ENCODE measurements around the gene EFCAB6.

Gene EFCAB6

DNA sequence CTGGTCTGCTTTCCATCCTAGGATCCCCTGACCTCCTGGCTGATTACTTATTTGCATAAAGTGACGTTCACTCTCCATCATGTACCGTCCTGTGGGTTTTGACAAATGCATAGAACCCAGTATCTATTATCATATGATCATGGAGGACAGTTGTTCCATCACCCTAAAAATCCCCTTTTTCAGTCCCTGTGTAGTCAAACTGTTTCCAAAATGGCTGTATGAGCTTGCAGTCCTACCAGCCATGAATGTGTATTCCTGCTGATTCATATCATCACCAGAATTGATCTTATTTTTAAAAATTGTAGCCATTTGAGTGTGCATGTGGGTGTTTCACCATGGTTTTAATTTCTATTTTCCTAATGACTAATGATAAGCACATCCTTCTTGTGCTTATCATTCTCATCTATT lies 291.5 kb downstream of the EFCAB6 start:
- DNase-seq, result no peak

- DNase-seq, result no peak
Observed at GRCh38 chr22:43516996-43517635, 295.0 kb downstream of the EFCAB6 start.

DNA sequence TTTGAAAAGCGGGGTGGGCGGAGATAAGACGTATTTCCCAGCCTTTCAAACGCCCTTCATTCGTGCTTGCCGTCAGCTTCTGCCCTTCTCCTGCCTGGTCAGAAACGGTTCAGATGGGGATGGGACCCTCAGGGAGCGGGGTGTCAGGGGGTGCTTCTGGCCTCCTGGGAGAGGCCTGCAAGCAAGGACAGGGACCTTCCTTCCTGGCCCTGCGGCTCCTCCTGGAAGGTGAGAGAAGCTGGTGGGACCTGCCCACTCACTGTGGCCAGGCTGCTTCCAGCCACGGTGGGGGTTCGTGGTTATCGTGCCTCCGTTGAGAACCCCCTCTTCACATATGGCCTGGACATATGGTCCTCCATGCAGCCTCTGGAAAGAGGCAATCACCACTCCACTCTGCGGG lies 295.7 kb downstream of the EFCAB6 start:
- DNase-seq, result no peak

GRCh38 chr22:43515902-43516301 lies 296.2 kb downstream of the EFCAB6 start:
- DNase-seq, result no peak

GRCh38 chr22:43515411-43515810 lies 296.7 kb downstream of the EFCAB6 start:
- no peak for DNase-seq

GRCh38 chr22:43514476-43515157 lies 297.5 kb downstream of the EFCAB6 start:
- no peak for DNase-seq

DNA sequence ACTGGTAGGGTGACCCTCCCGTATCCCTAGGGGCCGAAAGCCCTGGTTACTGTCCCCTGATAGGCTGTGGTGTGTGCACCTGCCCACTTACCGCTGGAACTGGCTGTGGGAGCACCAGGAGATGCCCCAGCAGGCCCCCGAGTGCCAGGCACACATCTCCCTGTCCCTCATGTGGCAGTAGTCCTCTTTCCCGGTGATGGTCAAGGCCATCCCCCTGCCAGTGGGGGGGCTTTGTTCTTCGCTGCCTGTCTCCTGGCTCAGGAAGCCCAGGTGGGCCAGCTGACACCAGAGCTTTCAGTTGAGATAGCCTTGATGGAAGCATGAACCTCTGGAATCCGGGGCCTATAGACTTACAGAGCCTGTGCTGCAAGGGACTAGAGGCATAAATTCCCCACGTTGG lies 299.8 kb downstream of the EFCAB6 start:
- no peak for DNase-seq

GRCh38 chr22:43511276-43511910 lies 300.7 kb downstream of the EFCAB6 start:
- DNase-seq, result no peak

- DNase-seq, result no peak
Observed at GRCh38 chr22:43510281-43511070, 301.6 kb downstream of the EFCAB6 start.

DNA sequence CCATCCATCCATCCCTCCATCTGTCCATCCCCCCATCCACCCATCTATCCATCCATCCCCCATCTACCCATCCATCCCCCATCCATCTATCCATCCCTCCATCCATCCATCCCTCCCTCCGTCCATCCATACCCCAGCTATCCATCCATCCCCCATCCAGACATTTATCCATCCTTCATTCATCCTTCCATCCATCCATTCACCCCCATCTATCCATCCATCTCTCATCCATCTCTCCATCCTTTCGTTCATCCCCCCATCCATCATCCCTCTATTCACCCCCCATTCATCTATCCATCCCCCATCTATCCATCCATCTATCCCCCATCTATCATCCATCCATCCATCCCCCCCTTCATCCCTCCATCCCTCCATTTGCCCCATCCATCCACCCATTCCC lies 302.8 kb downstream of the EFCAB6 start:
- DNase-seq, result no peak

- no peak for DNase-seq
Observed at GRCh38 chr22:43508489-43508888, 303.6 kb downstream of the EFCAB6 start.

- no peak for DNase-seq
Observed at GRCh38 chr22:43507235-43507634, 304.9 kb downstream of the EFCAB6 start.

DNA sequence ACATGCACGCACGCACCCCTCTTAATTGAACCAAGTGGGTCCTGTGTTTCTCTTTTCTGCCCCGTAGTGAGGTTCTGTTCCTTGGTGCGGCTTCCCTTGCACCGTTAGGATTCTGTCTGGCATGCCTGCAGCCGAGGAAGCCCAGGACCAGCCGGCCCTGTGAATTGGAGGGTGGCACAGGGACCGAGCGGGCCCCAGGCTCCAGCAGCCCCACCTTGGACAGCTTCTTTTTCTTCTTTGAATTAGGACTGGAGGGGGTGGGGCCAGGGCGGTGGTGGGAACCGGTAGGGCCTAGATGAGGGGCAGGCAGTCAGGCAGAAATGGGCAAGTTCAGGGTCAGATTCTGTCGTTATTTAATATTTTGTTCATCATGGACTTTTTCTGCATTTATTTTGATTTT lies 305.6 kb downstream of the EFCAB6 start:
- no peak for DNase-seq

DNA sequence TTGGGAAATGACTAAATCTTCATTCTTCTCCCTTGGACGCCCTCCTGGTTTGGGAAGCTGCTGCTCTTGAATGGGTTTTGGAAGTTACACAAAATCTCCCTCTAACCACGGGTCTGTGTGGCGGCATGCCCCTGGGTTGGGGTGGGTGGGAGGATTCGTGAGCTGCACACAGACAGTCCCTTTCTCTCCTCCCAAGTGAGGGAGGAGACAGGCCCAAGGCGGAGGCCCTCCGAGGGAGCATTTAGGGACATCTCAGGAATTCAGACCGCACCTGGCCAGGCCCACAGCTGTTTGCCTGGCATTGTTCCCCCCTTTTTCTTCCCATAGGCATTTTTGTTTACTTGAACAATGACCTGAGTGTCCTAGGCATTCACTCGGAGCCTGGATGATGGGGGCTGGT lies 306.2 kb downstream of the EFCAB6 start:
- no peak for DNase-seq

- DNase-seq, result no peak
Observed at GRCh38 chr22:43505423-43505822, 306.7 kb downstream of the EFCAB6 start.

- DNase-seq, result no peak
Observed at GRCh38 chr22:43504666-43505261, 307.3 kb downstream of the EFCAB6 start.

- DNase-seq, result no peak
Observed at GRCh38 chr22:43504068-43504467, 308.0 kb downstream of the EFCAB6 start.

DNA sequence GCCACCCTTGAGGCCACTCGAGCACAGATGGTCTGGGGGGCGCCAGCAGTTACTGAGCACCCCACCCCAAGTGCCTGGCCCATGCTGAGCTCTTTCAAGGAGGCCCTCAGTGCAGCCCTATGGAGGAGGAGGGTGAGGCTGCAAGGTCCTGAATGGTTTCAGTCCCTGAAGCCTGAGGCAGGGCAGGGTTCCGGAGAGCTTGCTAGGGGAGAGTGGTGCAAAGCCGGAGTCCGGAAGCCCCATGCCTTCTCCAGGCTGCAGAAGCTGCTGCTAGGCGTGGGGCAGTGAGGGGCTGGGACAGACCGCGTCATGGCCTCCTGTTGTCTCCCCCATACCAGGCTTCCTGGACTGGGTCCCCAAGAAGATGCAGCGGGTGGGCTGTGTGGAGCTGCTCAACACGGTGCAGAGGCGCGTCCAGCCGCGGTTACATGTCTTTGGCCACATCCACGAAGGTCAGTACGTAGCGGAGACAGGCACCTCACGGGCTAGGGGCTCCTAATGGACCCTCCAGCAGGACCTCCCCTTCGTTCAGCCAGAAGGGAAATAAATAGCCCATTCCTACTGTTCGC lies 309.7 kb downstream of the EFCAB6 start:
- DNase-seq, result no peak

DNA sequence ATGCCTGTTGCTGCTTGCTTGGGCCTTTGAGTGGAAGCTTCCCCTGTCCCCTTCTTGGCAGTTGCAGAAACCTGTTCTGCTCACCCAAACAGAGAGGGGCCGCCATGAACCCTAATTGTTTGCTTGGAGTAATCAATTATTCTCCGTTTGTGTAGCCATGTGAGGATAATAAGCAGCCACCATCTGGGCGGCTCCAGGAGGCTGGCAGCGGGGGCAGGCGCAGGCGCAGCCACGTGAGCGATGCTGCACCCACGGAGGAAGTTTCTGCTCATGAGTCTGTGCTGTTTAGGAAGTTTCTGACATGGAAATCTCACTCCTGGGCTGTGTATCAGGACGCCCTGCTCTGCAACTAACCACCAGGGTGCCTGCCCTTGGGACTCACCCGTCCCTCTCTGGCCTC lies 310.2 kb downstream of the EFCAB6 start:
- peak; percentile 87 for DNase-seq

GRCh38 chr22:43500792-43501785 lies 311.0 kb downstream of the EFCAB6 start:
- DNase-seq, result no peak

DNA sequence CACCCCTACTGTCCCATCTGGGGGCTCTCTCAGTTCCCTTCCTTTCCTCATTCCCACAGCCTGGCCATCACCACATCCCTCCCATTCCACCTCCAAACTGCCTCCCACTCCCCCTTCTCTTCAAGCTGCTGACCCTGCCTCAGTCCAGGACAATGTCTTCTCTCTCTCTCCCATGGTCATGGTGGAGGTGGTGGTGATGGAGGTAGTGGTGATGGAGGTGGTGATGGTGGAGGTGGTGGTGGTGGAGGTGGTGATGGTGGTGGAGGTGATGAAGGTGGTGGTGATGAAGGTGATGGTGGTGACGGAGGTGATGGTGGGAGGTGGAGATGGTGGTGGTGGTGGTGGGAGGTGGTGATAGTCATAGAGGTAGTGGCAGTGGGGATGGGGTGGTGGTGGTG lies 313.2 kb downstream of the EFCAB6 start:
- DNase-seq, result no peak
